H1 (cell line): ENCODE results near the gene S1PR3.

ENCODE experiments used
- ATF3 ChIP-seq: IDR thresholded peaks from 2 replicates; pipeline ENCODE4 v1.6.1; 2011; ENCODE audit warnings: low read depth, mild to moderate bottlenecking, low read length; ENCODE audit not compliant: insufficient read depth
- BACH1 ChIP-seq: IDR thresholded peaks from 2 replicates; pipeline ENCODE4 v1.6.1; 2012; ENCODE audit warnings: low read length, improper control_type of control experiment
- CTCF ChIP-seq, 3 experiments: IDR thresholded peaks; 1 replicate in 2 of 3; 2 replicates in 1 of 3; pipeline versions ENCODE4 v1.5.1 to v1.6.1; 2011; ENCODE audit warnings: low read length in 3 of 3, mild to moderate bottlenecking in 3 of 3, inconsistent platforms in 2 of 3, low read depth in 1 of 3, moderate library complexity in 1 of 3; ENCODE audit not compliant: insufficient read depth in 1 of 3; ENCODE audit errors: control extremely low read depth in 1 of 3
- JUN ChIP-seq: IDR thresholded peaks from 2 replicates; pipeline ENCODE4 v1.6.1; 2011; ENCODE audit warnings: low read depth, mild to moderate bottlenecking, improper control_type of control experiment, low read length
- KDM5A ChIP-seq: fragments of 200-600 bp; IDR thresholded peaks from 2 replicates; pipeline ENCODE4 v1.7.1; 2012; ENCODE audit warnings: mild to moderate bottlenecking, low read length, inconsistent platforms, mixed read lengths
- MAX ChIP-seq: IDR thresholded peaks from 2 replicates; pipeline ENCODE4 v1.6.1; 2012; ENCODE audit warnings: inconsistent platforms
- POLR2A ChIP-seq, 2 experiments: IDR thresholded peaks; 1 replicate in 1 of 2; 2 replicates in 1 of 2; pipeline ENCODE4 v1.6.1; 2011; ENCODE audit warnings: low read depth in 2 of 2, low read length in 2 of 2, mild to moderate bottlenecking in 2 of 2; ENCODE audit errors: control extremely low read depth in 1 of 2
- POLR2AphosphoS5 ChIP-seq: IDR thresholded peaks from 2 replicates; pipeline ENCODE4 v1.6.1; 2011; ENCODE audit warnings: low read depth, low read length
- RNF2 ChIP-seq: fragments of 200-900, 300-1000 bp; sonication (generic); IDR thresholded peaks from 2 replicates; pipeline ENCODE4 v1.7.1; 2016; ENCODE audit warnings: borderline replicate concordance, low read depth, mild to moderate bottlenecking, antibody characterized with exemption, low read length; ENCODE audit not compliant: poor library complexity, severe bottlenecking; ENCODE audit errors: missing control alignments
- SIRT6 ChIP-seq: IDR thresholded peaks from one replicate; pipeline ENCODE4 v1.7.1; 2012; ENCODE audit warnings: low read length, inconsistent platforms
- TCF12 ChIP-seq: IDR thresholded peaks from 2 replicates; pipeline ENCODE4 v1.6.1; 2011; ENCODE audit warnings: low read depth, mild to moderate bottlenecking, low read length
- TF ChIP-seq, protein P1 (sequence below): IDR thresholded peaks from 2 replicates; pipeline ENCODE4 v1.6.1; 2011; ENCODE audit warnings: low read length, improper control_type of control experiment
- TF ChIP-seq, protein P2 (sequence below): IDR thresholded peaks from 2 replicates; pipeline ENCODE4 v1.6.1; 2012; ENCODE audit warnings: inconsistent platforms

GRCh38 chr9:89042984-89043383, 51.7 kb downstream of the S1PR3 start:
- no peak for TF ChIP-seq CTCF (IDR thresholded peaks at IDR 0.05; ENCODE audit: control extremely low read depth in 1 of 3, insufficient read depth in 1 of 3, low read depth in 1 of 3, low read length in 3 of 3)
- TF ChIP-seq BACH1: no peak
- TF ChIP-seq, protein P1, sequence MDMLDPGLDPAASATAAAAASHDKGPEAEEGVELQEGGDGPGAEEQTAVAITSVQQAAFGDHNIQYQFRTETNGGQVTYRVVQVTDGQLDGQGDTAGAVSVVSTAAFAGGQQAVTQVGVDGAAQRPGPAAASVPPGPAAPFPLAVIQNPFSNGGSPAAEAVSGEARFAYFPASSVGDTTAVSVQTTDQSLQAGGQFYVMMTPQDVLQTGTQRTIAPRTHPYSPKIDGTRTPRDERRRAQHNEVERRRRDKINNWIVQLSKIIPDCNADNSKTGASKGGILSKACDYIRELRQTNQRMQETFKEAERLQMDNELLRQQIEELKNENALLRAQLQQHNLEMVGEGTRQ: no peak
- TF ChIP-seq POLR2A (IDR thresholded peaks at IDR 0.05; ENCODE audit: control extremely low read depth in 1 of 2, low read depth in 2 of 2, low read length in 2 of 2): no peak
- no peak for TF ChIP-seq JUN
- TF ChIP-seq SIRT6: no peak
- no peak for TF ChIP-seq MAX
- no peak for TF ChIP-seq ATF3
- TF ChIP-seq, protein P2, sequence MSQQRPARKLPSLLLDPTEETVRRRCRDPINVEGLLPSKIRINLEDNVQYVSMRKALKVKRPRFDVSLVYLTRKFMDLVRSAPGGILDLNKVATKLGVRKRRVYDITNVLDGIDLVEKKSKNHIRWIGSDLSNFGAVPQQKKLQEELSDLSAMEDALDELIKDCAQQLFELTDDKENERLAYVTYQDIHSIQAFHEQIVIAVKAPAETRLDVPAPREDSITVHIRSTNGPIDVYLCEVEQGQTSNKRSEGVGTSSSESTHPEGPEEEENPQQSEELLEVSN: no peak
- no peak for TF ChIP-seq KDM5A
- TF ChIP-seq POLR2AphosphoS5: no peak
- no peak for TF ChIP-seq TCF12
- TF ChIP-seq RNF2: no peak
